HepG2 (cell line): ENCODE results near the gene METTL25. TPM values are rescaled to one million over a fixed set of nuclear protein-coding genes. Genes with fewer than 3 reads are reported as not detected.

ENCODE experiments used
- ATAC-seq: fragments of 200-7000 bp; cut with Tn5 transposase; 3 replicates; pipeline ENCODE4 v1.9.1; 2020; ENCODE audit warnings: mild to moderate bottlenecking, moderate library complexity
- BruUV-seq: library from RNA; stranded (reverse); fragments of 400-500 nt; replicated peaks from 2 replicates; lab custom pipeline; 2021; lab: Mats Ljungman, UMichigan
- CTCF ChIA-PET: fragments of 300-600 bp; formaldehyde crosslinking; extraction: SDS; loops from one replicate; lab custom pipeline; 2021; ENCODE audit warnings: low total read pairs, inconsistent platforms, low intra/inter-chr PET ratio; lab: Yijun Ruan, JAX
- POLR2A ChIA-PET: fragments of 350-600 bp; sonication (Branson Sonifier 250); formaldehyde crosslinking; loops from one replicate; lab custom pipeline; 2020; ENCODE audit warnings: antibody characterized with exemption, inconsistent platforms; lab: Yijun Ruan, JAX
- DNase-seq: peaks from one replicate; pipeline ENCODE4 v3.0.0-alpha.2; 2015; ENCODE audit warnings: low spot score
- FAIRE-seq: peaks from 3 replicates; lab custom pipeline; 2011; peaks lifted over from hg19 to GRCh38; lab: Jason Lieb, UNC
- H2AFZ ChIP-seq: one replicate; pipeline ENCODE4 v1.6.1; 2011; ENCODE audit warnings: low read length, inconsistent platforms
- H3K27ac ChIP-seq: fragments of 300-600 bp; 3 replicates; pipeline ENCODE4 v1.8.0; 2011; ENCODE audit warnings: mixed run types, mild to moderate bottlenecking, mixed read lengths, low read length, inconsistent platforms; ENCODE audit not compliant: insufficient read depth; ENCODE audit errors: extremely low read length
- H3K27me3 ChIP-seq, 2 experiments: fragments of 200-600 bp in 1 of 2; 2 replicates in 1 of 2; 3 replicates in 1 of 2; pipeline versions ENCODE4 v1.6.0 to v1.8.0; 2011; ENCODE audit warnings: low read length in 2 of 2, mild to moderate bottlenecking in 2 of 2, moderate library complexity in 2 of 2, inconsistent platforms in 1 of 2; ENCODE audit not compliant: insufficient read depth in 2 of 2, control insufficient read depth in 1 of 2
- H3K36me3 ChIP-seq, 2 experiments: fragments of 200-600 bp in 1 of 2; replicated peaks in 1 of 2; 2 replicates in 1 of 2; 3 replicates in 1 of 2; pipeline versions ENCODE4 v1.5.1 to v1.8.0; 2011; ENCODE audit warnings: low read length in 2 of 2, inconsistent platforms in 1 of 2; ENCODE audit not compliant: insufficient read depth in 2 of 2, control insufficient read depth in 1 of 2
- H3K4me1 ChIP-seq: 2 replicates; pipeline ENCODE4 v1.5.1; 2012; ENCODE audit warnings: low read length, inconsistent platforms; ENCODE audit not compliant: insufficient read depth
- H3K4me2 ChIP-seq: 2 replicates; pipeline ENCODE4 v1.6.0; 2011; ENCODE audit warnings: low read depth, low read length, inconsistent platforms
- H3K4me3 ChIP-seq, 3 experiments: fragments of 200-600 bp in 1 of 3; sonication (generic), shearing (Covaris generic) in 1 of 3; replicated peaks in 1 of 3; 2 replicates each; pipeline ENCODE4 v1.5.1; 2011 to 2016; ENCODE audit warnings: low read length in 3 of 3, inconsistent platforms in 2 of 3, low read depth in 2 of 3, mild to moderate bottlenecking in 2 of 3, control low read depth in 1 of 3, mixed read lengths in 1 of 3; ENCODE audit not compliant: insufficient read depth in 1 of 3
- H3K79me2 ChIP-seq: one replicate; pipeline ENCODE4 v1.6.1; 2011; ENCODE audit warnings: low read length, inconsistent platforms; ENCODE audit not compliant: insufficient read depth
- H3K9ac ChIP-seq: 2 replicates; pipeline ENCODE4 v1.6.0; 2011; ENCODE audit warnings: mild to moderate bottlenecking, low read depth, low read length, inconsistent platforms; ENCODE audit not compliant: insufficient read depth
- H3K9me3 ChIP-seq: 2 replicates; pipeline ENCODE4 v1.5.1; 2012; ENCODE audit warnings: mild to moderate bottlenecking, low read length
- H4K20me1 ChIP-seq: 2 replicates; pipeline ENCODE4 v1.6.0; 2011; ENCODE audit warnings: inconsistent platforms, mild to moderate bottlenecking, low read length, moderate library complexity; ENCODE audit not compliant: insufficient read depth
- FOXP1 ChIP-seq, 2 experiments: fragments of 450-650 bp in 1 of 2; IDR thresholded peaks; 2 replicates each; pipeline ENCODE4 v1.6.1; 2017 to 2018; ENCODE audit warnings: antibody characterized with exemption in 1 of 2
- HES4 ChIP-seq: sonication (generic); formaldehyde crosslinking; IDR thresholded peaks from 2 replicates; pipeline ENCODE4 v1.9.0; 2021; ENCODE audit warnings: mild to moderate bottlenecking, missing genetic modification reagents, borderline replicate concordance
- KDM4B ChIP-seq: sonication (generic); formaldehyde crosslinking; IDR thresholded peaks from 2 replicates; pipeline ENCODE4 v1.4.0; 2020; ENCODE audit warnings: missing genetic modification reagents
- ZFP1 ChIP-seq: IDR thresholded peaks from 2 replicates; pipeline ENCODE4 v1.6.1; 2016
- ZNF703 ChIP-seq: sonication (generic); formaldehyde crosslinking; IDR thresholded peaks from 2 replicates; pipeline ENCODE4 v1.5.1; 2020; ENCODE audit warnings: missing genetic modification reagents, mild to moderate bottlenecking, moderate library complexity, borderline replicate concordance
- ZNF766 ChIP-seq: sonication (generic); formaldehyde crosslinking; IDR thresholded peaks from 2 replicates; pipeline ENCODE4 v1.5.0; 2020; ENCODE audit warnings: missing genetic modification reagents, borderline replicate concordance
- WGBS: methylation state at CpG from one replicate; pipeline ENCODE4 v1.1.6; 2017; ENCODE audit warnings: low lambda C conversion rate; 5-methylcytosine and 5-hydroxymethylcytosine counted together
- in situ Hi-C: cut with HindIII; loops from 2 replicates; pipeline ENCODE4 v1.10.0; 2017; ENCODE audit warnings: low pct_unique_long_range_greater_than_20kb; ENCODE audit not compliant: extremely low pct_ligation_motif_present
- intact Hi-C: fragments of 100-400 bp; cut with micrococcal nuclease; formaldehyde crosslinking; loops from one replicate; pipeline ENCODE4 v1.10.0; 2022; ENCODE audit not compliant: unreplicated experiment
- polyA plus RNA-seq, 8 experiments: library from polyadenylated mRNA; depleted of rRNA in 3 of 8; stranded (reverse) in 7 of 8; unstranded in 1 of 8; fragments of >200 nt; fragmentation: Illumina TruSeq in 4 of 8; extraction: Trizol in 4 of 8; gene quantifications; 2 replicates each; pipeline versions ENCODE4 v1.2.1 to v1.2.3, GENCODE V29; 2011 to 2016; ENCODE audit warnings: low read depth in 4 of 8, missing spikeins in 1 of 8, mixed read lengths in 1 of 8; ENCODE audit not compliant: insufficient read depth in 1 of 8
- total RNA-seq, 5 experiments: library from RNA; depleted of rRNA; stranded (reverse); fragments of >200 nt; fragmentation: Illumina TruSeq; extraction: Trizol; gene quantifications; 2 replicates each; pipeline ENCODE4 v1.2.3, GENCODE V29; 2016; ENCODE audit warnings: low read depth in 1 of 5
- TF ChIP-seq, protein P1 (sequence below): sonication (generic); formaldehyde crosslinking; IDR thresholded peaks from 2 replicates; pipeline ENCODE4 v1.5.0; 2020; ENCODE audit warnings: missing genetic modification reagents
- TF ChIP-seq, protein P2 (sequence below): sonication (generic); formaldehyde crosslinking; IDR thresholded peaks from 2 replicates; pipeline ENCODE4 v1.9.0; 2021; ENCODE audit warnings: mild to moderate bottlenecking, missing genetic modification reagents

The METTL25 gene
- total and polyA plus RNA-seq, 2 of the 13 experiments (the other 11 are each of a cell fraction or from before 2014, with no cell fraction given), result 2.2 to 7.8 TPM

DNA sequence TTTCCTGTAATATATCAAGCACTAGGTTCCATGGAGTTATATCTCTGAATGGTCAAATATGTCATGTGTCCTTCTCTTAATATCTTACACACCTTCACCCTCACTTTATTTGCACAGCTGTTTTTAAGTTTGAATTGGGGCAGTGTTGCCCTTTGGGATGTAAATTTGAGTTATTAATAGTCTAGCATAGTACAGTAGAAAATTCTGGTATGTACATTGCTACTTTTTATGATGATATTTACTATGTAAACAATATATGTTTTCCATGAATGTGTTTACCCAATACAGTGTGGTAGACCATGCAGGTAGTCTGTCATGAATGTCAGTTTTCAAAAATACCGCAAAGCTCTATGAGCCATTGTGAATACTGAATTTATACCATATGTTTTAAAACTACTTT is 50.5 kb downstream of the METTL25 start:
- Histone ChIP-seq H3K4me3 (no peak overlapping the region), H3K9ac (no peak overlapping the region), H3K9me3 (no peaks in the 10 kb centered on the region), H3K36me3 (no peaks in the 10 kb centered on the region), H3K79me2 (no peaks in the 10 kb centered on the region), H3K4me2 (no peak overlapping the region), H3K27ac (no peak overlapping the region), H3K27me3 (no peaks in the 10 kb centered on the region), H3K4me1 (no peaks in the 10 kb centered on the region), H2AFZ (no peak overlapping the region), H4K20me1 (no peaks in the 10 kb centered on the region)
- FAIRE-seq (no peak), DNase-seq (no peak), ATAC-seq (no peak)
- ChIA-PET CTCF (no interaction called here), POLR2A (no interaction called here)
- in situ Hi-C loops (no loop called here), intact Hi-C loops (no loop called here)
- no peak for TF ChIP-seq ZNF703 (CRISPR knock-in tag)
- no peak for TF ChIP-seq FOXP1 (IDR thresholded peaks at IDR 0.05)
- TF ChIP-seq FOXP1 (CRISPR knock-in tag; IDR thresholded peaks at IDR 0.05), result no peak
- no peak for TF ChIP-seq HES4 (CRISPR knock-in tag)
- TF ChIP-seq, protein P1, sequence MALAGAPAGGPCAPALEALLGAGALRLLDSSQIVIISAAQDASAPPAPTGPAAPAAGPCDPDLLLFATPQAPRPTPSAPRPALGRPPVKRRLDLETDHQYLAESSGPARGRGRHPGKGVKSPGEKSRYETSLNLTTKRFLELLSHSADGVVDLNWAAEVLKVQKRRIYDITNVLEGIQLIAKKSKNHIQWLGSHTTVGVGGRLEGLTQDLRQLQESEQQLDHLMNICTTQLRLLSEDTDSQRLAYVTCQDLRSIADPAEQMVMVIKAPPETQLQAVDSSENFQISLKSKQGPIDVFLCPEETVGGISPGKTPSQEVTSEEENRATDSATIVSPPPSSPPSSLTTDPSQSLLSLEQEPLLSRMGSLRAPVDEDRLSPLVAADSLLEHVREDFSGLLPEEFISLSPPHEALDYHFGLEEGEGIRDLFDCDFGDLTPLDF, result no peak
- no peak for TF ChIP-seq ZFP1 (CRISPR knock-in tag)
- no peak for TF ChIP-seq KDM4B (CRISPR knock-in tag)
- TF ChIP-seq ZNF766 (CRISPR knock-in tag), result no peak
- TF ChIP-seq, protein P2, sequence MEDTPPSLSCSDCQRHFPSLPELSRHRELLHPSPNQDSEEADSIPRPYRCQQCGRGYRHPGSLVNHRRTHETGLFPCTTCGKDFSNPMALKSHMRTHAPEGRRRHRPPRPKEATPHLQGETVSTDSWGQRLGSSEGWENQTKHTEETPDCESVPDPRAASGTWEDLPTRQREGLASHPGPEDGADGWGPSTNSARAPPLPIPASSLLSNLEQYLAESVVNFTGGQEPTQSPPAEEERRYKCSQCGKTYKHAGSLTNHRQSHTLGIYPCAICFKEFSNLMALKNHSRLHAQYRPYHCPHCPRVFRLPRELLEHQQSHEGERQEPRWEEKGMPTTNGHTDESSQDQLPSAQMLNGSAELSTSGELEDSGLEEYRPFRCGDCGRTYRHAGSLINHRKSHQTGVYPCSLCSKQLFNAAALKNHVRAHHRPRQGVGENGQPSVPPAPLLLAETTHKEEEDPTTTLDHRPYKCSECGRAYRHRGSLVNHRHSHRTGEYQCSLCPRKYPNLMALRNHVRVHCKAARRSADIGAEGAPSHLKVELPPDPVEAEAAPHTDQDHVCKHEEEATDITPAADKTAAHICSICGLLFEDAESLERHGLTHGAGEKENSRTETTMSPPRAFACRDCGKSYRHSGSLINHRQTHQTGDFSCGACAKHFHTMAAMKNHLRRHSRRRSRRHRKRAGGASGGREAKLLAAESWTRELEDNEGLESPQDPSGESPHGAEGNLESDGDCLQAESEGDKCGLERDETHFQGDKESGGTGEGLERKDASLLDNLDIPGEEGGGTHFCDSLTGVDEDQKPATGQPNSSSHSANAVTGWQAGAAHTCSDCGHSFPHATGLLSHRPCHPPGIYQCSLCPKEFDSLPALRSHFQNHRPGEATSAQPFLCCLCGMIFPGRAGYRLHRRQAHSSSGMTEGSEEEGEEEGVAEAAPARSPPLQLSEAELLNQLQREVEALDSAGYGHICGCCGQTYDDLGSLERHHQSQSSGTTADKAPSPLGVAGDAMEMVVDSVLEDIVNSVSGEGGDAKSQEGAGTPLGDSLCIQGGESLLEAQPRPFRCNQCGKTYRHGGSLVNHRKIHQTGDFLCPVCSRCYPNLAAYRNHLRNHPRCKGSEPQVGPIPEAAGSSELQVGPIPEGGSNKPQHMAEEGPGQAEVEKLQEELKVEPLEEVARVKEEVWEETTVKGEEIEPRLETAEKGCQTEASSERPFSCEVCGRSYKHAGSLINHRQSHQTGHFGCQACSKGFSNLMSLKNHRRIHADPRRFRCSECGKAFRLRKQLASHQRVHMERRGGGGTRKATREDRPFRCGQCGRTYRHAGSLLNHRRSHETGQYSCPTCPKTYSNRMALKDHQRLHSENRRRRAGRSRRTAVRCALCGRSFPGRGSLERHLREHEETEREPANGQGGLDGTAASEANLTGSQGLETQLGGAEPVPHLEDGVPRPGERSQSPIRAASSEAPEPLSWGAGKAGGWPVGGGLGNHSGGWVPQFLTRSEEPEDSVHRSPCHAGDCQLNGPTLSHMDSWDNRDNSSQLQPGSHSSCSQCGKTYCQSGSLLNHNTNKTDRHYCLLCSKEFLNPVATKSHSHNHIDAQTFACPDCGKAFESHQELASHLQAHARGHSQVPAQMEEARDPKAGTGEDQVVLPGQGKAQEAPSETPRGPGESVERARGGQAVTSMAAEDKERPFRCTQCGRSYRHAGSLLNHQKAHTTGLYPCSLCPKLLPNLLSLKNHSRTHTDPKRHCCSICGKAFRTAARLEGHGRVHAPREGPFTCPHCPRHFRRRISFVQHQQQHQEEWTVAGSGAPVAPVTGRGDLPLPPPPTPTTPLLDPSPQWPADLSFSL (CRISPR knock-in tag), result no peak
- 100% methylated on average over 1 of the region's 1 CpG for WGBS
- no TSS peak for BruUV-seq
